NCI-H524 treated with DMSO at 0.1 percent for 48 hours (cell line): ENCODE data around the gene NR2F1-AS1.

Experiments
- DNase-seq: peaks from one replicate; lab custom pipeline; 2025; lab: John Stamatoyannopoulos, UW

Gene NR2F1-AS1

DNA sequence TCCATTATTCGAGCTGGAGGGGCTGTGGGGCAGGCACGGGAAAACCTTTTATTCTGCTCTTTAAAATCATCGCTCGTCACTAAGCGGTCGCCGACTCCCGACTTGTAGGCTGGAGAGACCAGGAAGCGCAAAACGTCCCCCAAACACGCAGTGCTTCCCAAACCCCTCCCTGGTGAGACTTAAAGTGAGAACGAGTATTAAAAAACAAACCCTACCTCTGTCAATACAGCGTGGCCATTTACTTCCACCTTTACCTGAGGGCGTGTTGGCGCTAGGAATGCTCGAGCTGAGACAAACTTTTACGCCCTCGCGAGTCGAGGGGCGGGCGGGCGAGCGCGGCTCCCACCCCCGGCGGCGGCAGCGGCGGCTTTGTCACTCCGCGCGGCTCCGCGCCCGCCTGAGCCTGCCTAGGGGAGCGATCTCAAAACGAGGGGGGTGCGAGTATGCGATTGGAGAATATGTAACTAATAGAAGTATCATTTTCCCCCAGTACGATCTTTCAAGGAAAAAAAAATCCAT lies at the start of gene NR2F1-AS1:
Gene NR2F1-AS1 (minus strand): TSS at position 293 of the 519 bp plus-strand sequence.
- no peak for DNase-seq

DNA sequence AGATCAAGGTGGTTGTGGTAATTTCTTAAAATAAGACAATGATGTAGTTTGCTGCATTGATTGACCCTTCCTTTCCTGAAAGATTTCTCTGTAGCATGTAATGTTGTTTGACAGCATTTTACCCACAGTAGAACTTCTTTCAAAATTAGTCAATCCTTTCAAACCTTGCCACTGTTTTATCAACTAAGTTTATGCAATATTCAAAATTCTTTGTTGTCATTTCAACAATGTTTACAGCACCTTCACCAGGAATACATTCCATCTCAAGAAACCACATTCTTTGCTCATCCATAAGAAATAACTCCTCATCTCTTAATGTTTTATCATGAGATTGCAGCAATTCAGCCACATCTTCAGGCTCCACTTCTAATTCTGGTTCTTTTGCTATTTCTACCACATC lies 45.8 kb upstream of the NR2F1-AS1 start:
- DNase-seq: no peak

DNA sequence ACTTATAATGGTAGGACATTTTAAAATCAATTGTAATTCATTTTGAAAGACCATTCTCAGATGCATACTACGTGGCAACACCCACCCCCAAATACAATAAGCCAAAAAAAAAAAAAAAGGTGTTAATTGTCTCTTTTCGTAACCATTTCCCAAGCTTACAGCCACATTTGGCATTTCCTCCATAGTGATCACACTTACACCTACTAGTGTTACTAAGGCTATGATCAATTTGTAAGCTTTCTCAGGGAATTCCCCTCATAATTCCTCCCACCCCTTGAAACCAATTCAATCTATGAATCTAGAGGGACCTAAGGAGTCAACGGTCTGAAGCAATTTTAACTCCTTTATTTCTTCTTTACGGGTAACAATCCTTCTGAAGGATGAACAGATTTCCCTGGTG lies 42.1 kb upstream of the NR2F1-AS1 start:
- DNase-seq: no peak

DNA sequence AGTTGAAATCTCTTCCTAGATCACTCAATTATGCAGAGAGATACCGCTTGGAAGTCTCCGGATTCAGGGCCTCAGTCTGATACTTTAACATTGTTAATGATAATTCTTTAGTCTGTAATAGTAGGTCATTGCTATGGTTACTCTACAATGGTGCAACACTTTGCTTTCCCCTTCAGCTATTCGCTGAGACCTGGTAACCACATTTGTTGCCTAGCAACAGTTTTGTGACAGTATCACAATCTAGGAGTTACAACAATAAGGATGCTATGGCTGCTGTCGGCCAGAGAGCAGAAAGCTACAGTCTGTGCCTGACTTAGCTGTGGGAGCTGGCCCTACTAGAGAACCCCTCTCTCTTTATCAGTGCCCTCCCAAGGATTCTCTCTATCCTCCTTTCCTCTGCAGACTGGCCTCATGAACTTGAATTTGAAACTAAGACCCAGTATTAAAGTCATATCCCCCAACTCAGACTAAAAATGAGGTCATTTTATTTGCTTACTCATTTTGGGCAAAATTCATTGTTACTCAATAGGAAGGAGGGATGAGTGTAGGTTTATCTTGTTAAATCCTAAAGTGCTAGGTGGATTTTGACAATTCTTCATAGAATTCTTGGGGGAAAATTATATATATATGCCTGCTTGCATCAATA lies 41.3 kb upstream of the NR2F1-AS1 start:
- peak; percentile 37 for DNase-seq

DNA sequence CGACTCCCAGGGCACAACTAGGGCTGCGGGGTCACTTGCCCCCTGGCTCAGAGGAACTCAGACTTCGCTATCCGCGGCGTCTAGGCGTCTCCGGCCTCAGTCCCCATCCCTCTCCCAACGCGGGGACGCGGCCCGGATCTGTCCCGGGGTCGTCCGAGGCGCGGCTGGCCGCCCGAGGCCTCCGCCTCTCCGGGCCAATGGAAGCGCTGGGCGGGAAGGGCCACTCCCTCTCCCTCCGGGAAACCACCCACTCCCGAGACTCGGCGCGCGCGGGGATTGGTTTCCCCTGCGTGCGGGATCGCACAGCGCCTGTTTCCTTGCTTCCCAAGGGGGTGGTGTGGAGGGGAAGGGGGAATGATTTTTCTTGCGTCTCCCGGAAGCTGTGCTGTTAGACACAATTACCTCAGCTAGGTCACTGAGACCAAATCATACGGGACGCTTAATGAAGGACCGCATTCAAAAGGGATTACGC lies 40.3 kb upstream of the NR2F1-AS1 start:
- DNase-seq: peak; percentile 75

DNA sequence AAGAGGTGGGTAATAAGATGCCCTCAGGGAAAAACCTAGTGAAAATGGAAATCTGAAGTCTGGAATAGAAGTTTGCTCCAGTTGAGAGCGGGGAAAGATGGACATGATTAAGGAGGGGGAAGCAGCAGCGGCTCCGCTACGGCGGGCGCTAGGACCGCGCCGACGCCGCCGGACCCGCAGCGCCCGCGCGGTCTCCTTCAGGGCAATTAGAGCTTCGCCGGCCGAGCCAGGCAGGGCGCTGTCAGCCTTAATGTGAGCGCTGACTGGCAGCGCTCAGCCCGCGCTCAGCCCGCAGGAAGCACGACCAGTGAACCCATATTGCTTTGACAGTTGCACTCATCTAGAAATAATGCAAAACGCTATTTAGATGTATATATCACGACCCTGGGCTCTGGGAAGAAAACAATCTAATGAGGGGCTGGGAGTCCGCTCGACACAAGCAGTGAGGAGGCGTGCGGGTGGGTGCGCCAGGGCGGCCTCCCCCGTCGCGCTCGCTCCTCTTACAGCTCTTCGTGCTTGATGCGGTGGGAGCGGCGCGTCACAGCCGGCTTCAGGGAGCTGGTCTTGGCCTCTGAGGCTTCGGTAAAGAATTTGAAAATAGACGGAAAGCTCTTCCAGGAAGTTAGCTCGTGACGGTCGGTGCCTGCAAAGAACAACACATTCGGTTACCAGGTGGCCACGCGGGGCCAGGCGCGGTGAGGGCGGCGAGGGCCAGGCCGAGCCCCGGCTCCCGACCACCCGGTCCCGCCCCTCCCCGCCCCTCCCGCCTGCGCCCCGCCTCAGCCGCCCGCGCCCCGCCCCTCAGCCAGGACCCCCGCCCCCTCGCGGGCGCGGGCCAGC lies 39.7 kb upstream of the NR2F1-AS1 start:
- DNase-seq: peak; percentile 45

DNA sequence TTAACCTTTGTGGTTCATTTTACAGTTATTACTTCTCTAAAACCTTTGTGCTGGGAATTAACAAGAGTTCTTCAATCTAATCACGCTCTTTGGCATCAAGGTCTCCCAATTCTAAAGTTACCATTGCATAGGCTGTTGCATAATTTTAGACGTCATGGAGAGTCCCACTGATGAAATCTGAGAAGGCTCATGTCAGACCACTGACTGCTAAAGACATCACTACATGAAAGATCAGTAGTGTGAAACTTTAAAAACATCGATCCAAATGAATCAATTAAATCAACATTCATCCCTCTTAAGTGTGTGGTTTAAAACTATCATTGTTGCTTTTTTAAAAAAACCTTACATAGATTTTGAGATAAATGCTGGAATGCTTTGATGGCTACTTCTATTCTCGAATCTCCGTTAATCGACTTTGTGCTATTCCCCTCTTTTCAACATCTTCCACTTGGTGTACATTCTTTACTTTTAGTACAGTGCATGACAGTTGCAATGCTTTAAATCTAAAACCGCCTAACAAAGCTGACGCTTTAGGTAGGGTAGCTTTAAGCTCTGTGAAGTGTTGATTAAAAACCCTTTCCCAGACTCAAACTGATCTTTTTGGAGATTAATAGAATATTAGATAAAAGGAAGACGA lies 35.6 kb upstream of the NR2F1-AS1 start:
- no peak for DNase-seq

DNA sequence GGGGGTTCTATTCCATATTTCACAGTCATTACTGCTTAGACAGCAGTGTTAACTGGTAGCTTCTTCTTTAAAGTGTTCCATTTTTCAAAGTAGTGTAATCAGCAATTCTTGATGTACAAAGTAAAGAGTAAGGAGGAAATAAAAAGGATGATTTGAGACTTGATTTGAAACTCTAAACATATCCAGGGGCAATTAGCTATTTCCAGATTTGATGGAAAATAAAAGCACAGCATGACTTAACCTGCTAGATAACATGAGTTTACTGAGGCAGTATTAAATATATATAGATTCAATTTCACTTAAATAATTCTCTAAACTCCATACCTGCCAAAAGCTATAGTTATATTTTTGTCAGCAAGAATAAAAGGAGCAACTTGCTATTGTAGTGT lies 31.8 kb upstream of the NR2F1-AS1 start:
- DNase-seq: no peak

DNA sequence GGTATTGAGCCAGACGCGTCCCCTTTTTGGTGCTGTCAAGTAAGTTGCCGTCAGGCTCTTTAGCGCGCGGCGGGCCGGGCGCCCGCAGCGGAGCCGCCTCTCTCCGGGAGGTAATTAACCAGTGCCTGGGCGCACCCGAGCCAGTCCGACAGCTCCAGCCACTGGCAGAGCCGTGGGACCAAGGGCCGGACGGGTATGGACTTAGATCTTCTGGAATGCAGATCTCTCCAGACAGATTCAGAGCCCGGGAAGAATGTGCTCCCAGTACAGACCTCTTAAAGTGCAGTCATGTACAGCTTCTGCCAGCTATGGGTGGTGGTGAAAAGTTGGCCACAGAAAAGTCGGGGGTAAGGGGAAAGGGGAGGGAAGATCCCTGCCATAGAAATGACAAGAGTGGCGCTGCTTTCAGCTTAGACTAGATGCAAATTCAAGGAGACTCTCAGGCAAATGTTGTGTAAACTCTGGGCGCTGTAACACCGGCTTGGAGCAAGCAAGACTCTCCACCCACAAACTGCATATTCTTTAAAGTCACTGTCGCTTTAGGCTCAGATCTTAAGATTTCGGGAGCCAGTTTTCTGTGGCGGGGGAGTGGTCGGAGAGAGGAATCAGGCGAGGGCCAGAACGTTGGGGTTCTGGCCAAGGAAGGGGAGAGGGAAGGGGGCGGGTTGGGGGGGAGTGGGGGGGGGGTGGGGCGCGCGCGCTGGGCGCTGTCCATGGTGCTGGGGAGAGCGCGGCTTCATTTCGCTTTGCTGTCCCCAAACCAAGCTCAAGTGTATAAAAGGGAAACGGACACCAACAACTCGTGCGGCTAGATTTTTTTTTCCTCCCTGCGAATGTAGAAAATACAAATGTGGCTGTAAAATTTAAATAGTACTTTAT lies 31.2 kb upstream of the NR2F1-AS1 start:
- DNase-seq: no peak

DNA sequence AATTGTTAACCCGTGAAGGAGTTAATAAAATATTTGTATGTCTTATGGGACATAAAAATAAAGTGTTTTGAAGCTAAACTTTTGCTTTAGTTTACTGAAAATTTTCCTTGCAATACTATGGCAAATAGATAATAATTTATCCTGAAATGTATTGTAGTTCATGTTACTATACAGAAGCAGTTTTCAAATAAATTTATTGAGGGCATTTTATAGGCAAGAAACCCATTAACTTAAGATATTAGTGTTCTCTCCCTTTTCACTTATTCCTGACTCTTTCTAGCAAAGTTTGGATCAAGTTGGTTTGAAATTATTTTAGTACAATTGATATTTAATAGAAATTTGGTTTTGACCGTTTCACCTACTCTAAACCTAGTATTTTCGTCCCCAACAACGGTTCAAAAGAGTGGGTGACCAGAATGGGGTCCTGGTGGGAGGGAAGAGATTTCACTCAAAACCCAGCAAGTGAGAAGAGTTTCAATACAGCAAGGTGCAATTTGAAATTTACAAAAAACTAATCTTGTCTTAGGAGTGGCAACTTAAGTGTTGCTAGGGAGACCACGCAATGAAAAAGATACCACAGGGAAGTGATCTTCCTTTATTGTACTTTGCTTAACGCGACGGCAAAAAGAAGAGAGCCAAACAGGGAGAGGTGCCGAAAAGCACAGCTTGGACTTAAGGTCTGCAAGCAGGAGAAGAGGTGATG lies 30.4 kb upstream of the NR2F1-AS1 start:
- no peak for DNase-seq

DNA sequence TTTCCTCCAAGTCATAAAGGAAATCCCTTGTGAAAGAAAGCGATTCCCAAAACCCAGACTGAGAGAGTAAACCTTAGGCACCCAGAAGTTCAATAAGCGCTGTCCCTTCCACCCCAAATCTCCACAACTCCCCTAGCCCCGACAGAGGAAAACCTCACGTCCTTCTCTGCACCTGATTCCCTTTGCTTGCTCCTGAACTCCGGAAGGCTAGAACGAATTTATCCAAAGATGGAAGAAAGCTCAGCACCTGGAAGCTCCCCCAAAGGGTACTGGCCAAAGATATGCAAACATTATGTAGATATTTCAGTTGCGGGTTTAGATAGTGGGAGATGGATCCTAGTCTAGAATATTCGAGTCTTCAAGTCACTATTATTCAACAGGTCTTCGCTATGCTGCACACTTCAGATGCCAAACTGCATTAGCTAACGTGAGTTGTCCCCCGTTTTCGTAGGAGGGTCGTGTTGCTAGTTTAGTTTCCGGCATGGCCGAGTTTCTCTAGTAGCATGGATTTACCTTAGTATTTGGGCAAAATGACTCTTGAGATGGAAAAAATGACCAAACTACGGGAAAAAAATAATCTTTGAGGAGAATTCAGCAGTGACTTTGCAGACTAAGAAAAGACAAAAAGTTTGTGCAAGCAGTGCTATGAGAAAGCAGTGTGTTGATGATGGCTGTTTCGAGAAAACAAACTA lies 29.7 kb upstream of the NR2F1-AS1 start:
- no peak for DNase-seq

DNA sequence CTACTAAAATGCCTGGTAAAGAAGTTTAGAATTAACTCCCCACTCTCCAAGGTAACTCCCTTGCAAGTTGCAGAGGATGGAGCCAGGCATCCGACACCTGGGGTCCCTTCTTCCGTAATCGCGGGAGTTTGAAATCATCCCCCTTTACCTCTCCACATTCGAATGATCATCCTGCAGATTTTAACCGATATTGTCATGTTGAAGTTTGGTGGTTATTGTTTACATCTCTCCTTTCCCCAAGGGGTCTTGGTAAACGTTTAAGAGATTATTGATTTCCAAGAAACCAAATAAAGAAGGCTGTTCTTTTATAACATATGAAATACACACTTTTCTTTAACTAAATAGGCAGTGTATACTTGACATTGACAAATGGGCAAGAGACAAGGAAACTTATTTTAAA lies 28.7 kb upstream of the NR2F1-AS1 start:
- DNase-seq: no peak

DNA sequence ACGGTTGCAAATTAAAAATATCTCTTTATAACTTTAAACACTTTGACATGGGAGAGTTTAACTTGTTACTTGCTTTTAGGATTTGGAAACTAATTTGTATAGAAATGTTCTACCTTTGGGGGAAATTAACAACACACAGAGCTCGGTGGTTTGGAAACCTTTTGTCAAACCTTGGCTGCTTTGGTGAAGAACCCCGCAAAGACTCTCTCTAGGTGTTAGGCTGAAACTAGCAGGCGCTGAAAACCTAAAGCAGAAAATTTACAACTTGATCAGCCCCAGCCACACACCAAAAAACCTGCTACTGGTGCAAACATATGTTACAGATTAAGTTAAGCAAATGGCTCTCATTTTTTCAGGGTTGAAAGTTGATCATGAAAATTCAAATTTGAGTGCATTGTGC lies 27.8 kb upstream of the NR2F1-AS1 start:
- no peak for DNase-seq

DNA sequence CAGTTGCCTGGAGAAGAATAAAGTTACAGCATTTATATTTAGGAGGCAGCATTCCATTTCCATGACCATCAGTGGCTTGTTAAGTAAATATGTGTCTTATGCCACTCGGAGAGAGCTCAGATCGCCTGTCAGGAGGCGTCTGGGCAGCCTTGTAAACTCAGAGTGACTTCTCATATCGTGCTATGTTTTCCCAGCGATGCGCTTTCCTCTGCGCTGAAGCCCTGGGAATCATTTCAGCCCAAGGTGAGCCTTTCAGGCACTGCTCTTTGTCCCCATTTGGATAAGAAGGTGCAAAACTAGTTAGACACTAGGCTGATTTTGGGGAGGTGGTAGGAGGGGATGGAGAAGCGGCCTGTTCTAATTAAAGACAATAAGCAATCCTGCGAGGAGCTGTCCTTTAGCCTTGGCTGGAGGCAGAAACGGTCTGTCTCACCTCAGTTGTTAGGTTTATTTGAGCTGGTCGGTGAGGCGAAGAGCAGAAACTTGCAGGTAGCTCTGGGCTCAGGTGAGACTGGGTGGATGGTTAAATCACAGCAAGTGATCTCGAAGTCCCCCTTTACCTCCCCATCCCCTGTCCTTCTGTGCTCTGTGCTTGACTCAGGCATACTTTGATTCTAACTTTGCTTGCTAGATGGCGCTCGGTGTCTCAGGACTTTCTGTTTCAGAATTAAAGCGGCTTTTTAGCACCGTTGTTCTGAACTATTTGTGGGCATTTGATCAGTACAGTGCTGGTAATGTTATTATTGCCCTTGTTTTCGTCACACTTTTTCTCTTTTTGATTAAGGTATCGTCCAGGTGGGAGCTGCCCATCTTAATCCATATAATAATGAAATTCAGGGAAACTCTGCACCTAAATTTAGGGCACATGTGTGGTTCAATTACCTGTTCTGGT lies 26.6 kb upstream of the NR2F1-AS1 start:
- no peak for DNase-seq

DNA sequence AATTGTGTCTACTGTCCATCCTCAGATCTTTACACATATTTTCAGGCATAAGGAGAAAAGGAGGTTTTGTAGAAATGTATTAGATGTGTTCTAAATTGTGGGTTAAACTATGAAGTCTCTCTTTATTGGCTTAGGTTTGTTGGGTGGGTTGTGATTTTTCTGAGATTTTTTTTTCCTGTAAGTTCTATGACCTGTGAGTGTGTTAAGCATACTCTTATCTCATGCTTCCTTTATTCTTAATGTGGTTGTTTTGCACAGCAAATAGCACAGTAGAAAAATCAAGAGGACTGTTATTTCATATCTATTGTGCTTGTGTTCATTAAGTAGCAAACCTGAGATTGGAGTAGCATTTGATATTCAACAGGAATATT lies 25.3 kb upstream of the NR2F1-AS1 start:
- DNase-seq: no peak

DNA sequence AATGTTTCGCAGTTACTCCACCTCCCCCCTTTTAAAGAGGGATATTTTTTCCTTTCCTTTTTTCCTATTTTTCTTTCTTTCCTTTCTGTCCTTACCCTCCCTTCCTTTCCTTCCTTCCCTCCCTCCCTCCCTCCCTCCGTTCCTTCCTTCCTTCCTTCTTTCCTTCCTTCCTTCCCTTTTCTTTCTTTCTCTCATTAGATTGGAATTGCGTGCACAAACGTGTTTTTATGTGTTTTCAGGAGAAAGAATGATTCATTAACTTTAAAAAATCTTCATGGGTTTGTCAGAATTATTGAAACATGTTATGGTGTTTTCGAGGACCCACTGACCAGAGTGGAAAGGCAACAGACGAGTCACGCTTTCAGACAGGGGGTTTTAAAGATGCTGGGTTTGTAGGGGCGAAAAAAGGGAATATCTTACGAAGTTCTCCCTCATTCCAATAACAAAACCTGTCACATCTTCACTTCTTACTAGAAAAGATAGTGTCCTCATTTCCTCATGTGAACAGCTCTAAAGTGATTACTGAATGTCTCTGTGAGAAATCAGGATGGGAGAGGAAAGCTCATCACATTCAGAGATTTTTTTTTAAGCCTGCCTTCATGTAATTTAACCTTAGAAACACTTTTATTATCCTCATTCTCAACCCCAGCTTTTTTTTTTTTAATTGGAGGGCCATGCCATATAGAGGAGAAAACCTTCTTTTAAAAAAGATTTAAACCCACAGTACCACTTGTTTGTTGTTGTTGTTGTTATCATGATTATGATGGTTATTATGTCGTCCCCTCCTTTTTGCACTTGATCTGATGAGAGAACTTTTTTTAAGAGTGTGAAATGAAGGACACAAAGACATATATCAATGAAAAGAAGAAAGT lies 23.9 kb upstream of the NR2F1-AS1 start:
- DNase-seq: no peak

DNA sequence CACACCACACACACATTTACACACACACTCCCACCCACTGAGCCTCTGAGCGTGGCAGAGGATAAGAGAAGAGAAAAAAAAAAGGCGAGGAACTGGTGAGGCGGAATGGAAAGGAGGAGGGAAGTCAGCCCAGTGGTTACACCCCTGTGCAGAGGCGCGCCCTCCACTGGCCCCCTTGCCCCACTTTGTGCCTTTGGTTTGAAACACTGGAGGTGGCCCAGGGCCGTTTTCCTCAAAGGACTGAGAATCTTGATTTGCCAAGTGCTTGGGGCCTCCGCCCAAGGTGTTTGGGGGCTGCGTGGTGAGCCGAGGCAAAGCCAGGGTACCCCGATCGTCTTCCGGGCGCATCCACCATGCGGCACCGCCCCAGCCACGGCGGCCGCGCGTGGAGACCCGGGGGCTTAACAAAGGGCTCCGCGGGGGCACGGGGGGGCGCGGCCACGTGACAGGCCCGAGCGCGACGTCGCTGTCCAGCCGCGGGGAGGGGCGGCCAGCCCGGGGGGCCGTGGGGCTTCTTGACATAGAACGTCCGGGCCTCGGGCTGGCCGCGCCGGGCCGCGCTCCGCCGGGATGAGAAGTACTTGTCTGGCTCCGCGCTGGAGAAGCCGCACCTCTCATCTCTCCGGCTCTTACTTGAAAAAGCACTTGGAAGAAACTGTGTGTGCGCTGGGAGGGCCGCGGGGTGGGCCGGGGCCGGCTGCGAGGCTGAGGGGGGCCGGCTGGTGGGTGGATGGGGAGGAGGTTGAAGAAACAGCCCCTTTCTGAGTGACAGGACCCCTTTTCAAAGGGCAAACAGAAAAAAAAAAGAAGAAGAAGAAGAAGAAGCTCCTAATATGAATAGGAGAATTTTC lies 23.0 kb upstream of the NR2F1-AS1 start:
- DNase-seq: no peak
